ENCODE results near the gene INPP5A. TPM values are rescaled to one million over a fixed set of nuclear protein-coding genes. Genes with fewer than 3 reads are reported as not detected.

The INPP5A gene
- total and polyA plus RNA-seq, 2 of the 13 experiments (the other 11 are each of a cell fraction or from before 2014, with no cell fraction given) = 17.5 to 37.9 TPM

GRCh38 chr10:132570771-132571649 lies 33.4 kb downstream of the INPP5A start:
- no peak overlapping the region for H3K4me3 ChIP-seq (replicated peaks in 1 of 3; ENCODE audit: insufficient read depth in 1 of 3, low read depth in 2 of 3, low read length in 3 of 3)
- no peaks in the 10 kb centered on the region for H3K36me3 ChIP-seq (replicated peaks in 1 of 2; ENCODE audit: control insufficient read depth in 1 of 2, insufficient read depth in 2 of 2, low read length in 2 of 2)
- in situ Hi-C loops (cut with HindIII; ENCODE audit: extremely low pct_ligation_motif_present, low pct_unique_long_range_greater_than_20kb) (no loop called here), intact Hi-C loops (cut with micrococcal nuclease; ENCODE audit: unreplicated experiment) (loop anchor here (5.0 kb wide), 1 partner anchor 66 kb away; no protein-coding TSS in a partner anchor)
- peaks cover 38% of the 10 kb centered on the region for H3K4me1 ChIP-seq (ENCODE audit: insufficient read depth, low read length)
- FAIRE-seq (no peak), DNase-seq (ENCODE audit: low spot score) (no peak), ATAC-seq (no peak)
- H3K79me2 ChIP-seq (ENCODE audit: insufficient read depth, low read length) = peaks cover 3% of the 10 kb centered on the region
- BruUV-seq (replicated peaks) = no TSS peak
- no peak overlapping the region for H3K4me2 ChIP-seq (ENCODE audit: low read depth, low read length)
- H4K20me1 ChIP-seq (ENCODE audit: insufficient read depth, low read length) = peaks cover 24% of the 10 kb centered on the region; the same call in 1 of the 2 replicates
- no peak overlapping the region for H2AFZ ChIP-seq (ENCODE audit: low read length)
- H3K27ac ChIP-seq (ENCODE audit: extremely low read length, insufficient read depth, low read length) = no peak overlapping the region
- no peak overlapping the region for H3K9ac ChIP-seq (ENCODE audit: insufficient read depth, low read depth, low read length)
- WGBS (ENCODE audit: low lambda C conversion rate) = 97% methylated on average over 12 of the region's 26 CpGs
- ChIA-PET CTCF (ENCODE audit: low intra/inter-chr PET ratio, low total read pairs) (no interaction called here), POLR2A (interaction anchor here (1.2 kb wide), 1 partner anchor 20 kb away, joined by 7 read pairs; no protein-coding TSS in a partner anchor)
- no peaks in the 10 kb centered on the region for H3K9me3 ChIP-seq (ENCODE audit: low read length)
- H3K27me3 ChIP-seq (ENCODE audit: control insufficient read depth in 1 of 2, insufficient read depth in 2 of 2, low read length in 2 of 2) = no peaks in the 10 kb centered on the region
- no peak for TF ChIP-seq YY1 (IDR thresholded peaks at IDR 0.05; ENCODE audit: insufficient read depth, insufficient replicate concordance, low read depth, low read length)
- TF ChIP-seq ZNF800 (CRISPR knock-in tag; IDR thresholded peaks at IDR 0.05) = no peak
- no peak for TF ChIP-seq MYPOP (CRISPR knock-in tag; IDR thresholded peaks at IDR 0.05)
- TF ChIP-seq MIXL1 (CRISPR knock-in tag; IDR thresholded peaks at IDR 0.05) = no peak
- no peak for TF ChIP-seq PRDM15 (CRISPR knock-in tag; IDR thresholded peaks at IDR 0.05)
- TF ChIP-seq NFYC (CRISPR knock-in tag; IDR thresholded peaks at IDR 0.05) = no peak
- TF ChIP-seq MLLT10 (CRISPR knock-in tag; IDR thresholded peaks at IDR 0.05) = no peak
- no peak for TF ChIP-seq ZBTB38 (CRISPR knock-in tag; IDR thresholded peaks at IDR 0.05)
- TF ChIP-seq PATZ1 (CRISPR knock-in tag; IDR thresholded peaks at IDR 0.05) = no peak
- TF ChIP-seq HDAC1 (CRISPR knock-in tag; IDR thresholded peaks at IDR 0.05) = no peak
- no peak for TF ChIP-seq HDAC2 (CRISPR knock-in tag; IDR thresholded peaks at IDR 0.05)

Measured in HepG2 (cell line).